Activated CD4-positive, alpha-beta T cell treated with anti-CD3 and anti-CD28 coated beads for 4 hours (primary cell): ENCODE data around the gene XPO5.
"Not testable (repeated sequence)": the region's sequence is repeated elsewhere in the genome, so short reads cannot be mapped to it uniquely, and the experiment has no call there.

Source experiments
- DNase-seq, 2 donors: peaks; one replicate each; pipeline ENCODE4 v3.0.0-alpha.2; 2020

Gene XPO5

GRCh38 chr6:43582911-43583310, 7.1 kb upstream of the XPO5 start:
- DNase-seq, result no peak

DNA sequence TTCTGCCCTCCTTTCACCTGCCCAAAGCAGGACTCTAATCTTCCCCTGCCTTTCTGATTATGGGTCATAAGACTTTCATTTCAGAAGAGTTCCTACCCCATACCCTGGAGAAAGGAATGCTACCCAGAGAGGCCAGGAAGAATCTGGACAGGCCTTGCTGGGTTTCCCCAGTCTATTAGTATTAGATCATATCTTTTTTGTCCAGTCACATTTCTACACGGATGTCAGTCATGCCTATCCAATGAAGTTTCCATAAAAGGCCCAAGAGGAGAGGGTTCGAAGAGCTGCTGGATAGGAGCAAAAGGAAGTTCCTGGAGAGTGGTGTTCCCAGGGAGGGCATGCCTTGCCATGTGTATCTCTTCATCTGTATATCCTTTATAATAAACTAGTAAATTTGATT, 3.3 kb upstream of the XPO5 start:
- no peak for DNase-seq

DNA sequence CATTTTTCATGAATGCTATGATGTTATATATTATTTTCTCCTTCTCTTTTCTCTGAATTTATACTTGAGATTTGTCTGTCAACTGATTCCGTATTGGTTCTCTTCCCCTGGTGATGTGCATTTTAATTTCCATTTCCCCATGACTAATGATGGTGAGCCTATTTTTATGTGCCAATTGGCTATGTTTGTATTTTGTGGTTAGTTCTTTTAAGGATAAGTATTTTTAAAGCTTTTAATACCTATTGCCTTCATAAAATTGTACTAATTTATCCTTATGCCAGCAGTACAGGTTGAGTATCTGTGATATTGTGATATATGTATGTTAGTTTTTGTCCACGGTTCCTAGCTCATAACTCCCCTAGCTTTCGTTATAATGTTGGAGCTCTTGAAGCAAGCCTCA, 2.9 kb upstream of the XPO5 start:
- no peak for DNase-seq

DNA sequence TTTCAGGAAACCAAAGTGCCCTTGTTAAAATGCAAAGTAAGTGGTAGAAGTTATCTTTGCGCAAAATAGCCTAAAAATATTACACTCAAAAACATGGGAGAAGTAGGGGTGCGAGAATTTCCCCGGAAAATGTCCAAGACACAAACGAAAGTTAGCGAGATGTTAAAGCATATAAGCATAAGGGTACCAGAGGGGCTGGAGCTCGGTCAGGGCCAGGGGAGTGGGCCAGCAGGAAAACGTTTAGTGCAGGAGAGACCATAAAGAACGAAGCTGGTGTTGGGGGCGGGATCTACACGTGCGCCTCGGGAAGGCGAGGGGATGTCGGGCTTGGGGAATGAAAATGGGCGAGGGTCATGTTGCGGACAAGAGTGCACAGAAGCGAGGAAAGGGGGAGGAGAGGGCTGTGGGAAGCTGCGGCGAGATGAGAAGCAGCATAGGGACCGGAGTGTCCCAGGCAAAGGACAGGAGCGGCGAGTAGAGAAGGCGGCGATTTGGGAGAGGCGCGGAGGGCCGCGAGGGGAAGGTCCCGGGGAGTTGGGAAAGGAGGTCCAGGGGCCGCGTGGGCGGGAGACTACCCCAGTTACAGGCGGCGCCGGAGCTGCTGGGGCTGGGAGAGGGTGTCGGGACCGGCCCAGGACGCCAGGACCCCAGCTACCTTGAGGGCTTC, 600 bp downstream of the XPO5 start:
- peak in 1 of 2 donors; percentile 6 for DNase-seq

DNA sequence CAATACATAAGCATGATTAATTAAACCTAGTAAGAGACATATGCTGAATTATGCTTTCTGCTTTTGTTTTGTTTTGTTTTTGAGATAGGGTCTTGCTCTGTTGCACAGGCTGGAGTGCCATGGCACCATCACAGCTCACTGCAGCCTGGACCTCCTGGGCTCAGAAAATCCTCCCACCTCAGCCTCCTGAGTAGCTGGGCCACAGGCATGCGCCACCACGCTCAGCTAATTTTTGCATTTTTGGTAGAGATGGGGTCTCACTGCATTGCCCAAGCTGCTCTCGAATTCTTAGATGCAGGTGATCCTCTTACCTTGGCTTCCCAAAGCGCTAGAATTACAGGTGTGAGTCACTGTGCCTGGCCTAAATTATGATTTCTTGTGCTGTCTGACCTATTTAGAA, 3.8 kb downstream of the XPO5 start:
- no peak for DNase-seq

DNA sequence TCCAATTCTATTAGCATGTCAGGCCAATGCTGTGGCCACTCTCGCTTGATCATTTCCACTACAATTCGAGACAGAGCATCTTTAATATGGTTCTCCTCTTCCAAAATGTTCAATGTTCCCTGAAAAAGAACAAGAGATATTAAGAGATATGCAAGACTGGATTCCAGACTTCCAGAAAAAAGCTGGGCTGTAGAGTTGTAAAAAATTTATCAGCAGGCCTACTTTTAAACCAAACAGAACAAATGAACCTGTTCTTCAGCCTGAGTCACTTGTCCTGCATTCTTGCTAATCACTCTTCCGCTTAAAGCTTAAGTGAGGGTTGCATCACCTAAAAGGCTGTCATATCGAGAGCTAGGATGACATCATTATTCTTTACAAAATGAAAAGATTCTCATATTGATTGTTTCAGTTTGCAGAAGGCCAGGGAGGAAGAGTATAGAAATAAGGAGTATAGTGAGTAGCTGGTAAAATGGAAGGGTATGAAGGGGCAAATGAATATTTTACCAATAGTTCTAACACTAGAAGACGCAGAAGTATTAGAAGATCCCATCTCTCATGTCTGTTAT, 4.9 kb downstream of the XPO5 start:
- no peak for DNase-seq

DNA sequence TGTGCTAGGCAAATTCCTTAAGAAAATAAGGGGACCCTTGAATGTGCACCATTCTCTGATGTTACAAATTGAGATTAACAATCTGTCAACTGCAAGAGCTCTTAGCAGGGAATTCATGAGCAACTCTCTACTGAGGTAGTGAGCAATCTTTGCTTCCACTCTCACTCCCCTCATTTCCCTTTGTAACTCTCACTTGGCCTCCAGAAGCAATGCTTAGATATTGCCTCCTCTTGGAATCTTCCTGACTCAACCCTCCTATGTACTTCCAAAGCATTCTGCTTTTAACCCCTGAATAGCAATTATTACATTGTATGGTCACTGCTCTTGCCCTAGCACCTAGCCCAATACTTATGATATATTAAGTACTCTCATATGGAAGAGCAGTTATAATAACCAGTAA, 16.5 kb downstream of the XPO5 start:
- no peak for DNase-seq

- not testable (repeated sequence) for DNase-seq
These were observed 18.2 kb downstream of the XPO5 start for GRCh38 chr6:43557620-43558019.

DNA sequence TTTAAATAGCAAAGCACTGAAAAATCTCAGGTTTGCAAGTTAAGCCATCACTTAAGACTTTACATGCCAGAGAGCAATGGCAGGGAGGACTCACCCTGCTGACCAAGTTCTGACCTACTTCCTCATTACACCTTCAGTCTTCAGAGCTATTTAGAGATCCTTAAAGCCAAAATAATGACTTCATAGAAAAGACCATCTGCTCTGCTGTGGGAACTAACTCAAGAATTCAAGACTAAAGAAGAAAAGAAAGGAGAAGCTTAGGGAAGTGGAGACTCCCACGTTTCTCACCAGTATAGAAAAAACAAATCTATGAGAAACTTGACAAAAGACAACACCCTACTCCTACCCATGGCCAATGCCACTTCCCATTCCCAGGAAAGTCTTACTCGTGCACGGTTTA, 28.6 kb downstream of the XPO5 start:
- DNase-seq, result no peak

GRCh38 chr6:43544461-43544860, 31.4 kb downstream of the XPO5 start:
- DNase-seq, result no peak

GRCh38 chr6:43541774-43542471, 33.9 kb downstream of the XPO5 start:
- no peak for DNase-seq

GRCh38 chr6:43540507-43540906, 35.3 kb downstream of the XPO5 start:
- no peak for DNase-seq

DNA sequence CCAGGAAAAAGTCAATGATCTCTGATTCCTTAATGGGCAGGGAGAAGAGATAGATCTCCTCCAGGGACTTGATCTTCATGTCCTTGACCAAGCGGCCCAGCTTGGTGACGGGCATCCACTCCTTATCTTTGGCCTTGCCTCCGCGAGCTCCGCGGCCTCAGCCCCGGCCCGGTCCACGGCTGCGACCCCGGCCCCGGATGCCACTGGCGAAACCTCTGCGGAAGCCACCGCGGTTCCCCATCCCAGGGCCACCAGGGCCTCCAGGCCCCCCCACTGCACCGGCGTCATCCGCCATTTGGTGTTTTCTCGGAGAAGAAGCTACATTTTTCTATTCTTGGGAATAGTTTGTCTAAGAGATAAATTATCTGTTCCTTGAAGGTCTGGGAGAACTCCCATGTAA, 36.4 kb downstream of the XPO5 start:
- DNase-seq, result not testable (repeated sequence)

GRCh38 chr6:43538986-43539385, 36.9 kb downstream of the XPO5 start:
- not testable (repeated sequence) for DNase-seq

- no peak for DNase-seq
These were observed 43.6 kb downstream of the XPO5 start for GRCh38 chr6:43532201-43532600.

- no peak for DNase-seq
These were observed 51.3 kb downstream of the XPO5 start for GRCh38 chr6:43524483-43524961.

GRCh38 chr6:43523284-43523683, 52.6 kb downstream of the XPO5 start:
- no peak for DNase-seq

DNA sequence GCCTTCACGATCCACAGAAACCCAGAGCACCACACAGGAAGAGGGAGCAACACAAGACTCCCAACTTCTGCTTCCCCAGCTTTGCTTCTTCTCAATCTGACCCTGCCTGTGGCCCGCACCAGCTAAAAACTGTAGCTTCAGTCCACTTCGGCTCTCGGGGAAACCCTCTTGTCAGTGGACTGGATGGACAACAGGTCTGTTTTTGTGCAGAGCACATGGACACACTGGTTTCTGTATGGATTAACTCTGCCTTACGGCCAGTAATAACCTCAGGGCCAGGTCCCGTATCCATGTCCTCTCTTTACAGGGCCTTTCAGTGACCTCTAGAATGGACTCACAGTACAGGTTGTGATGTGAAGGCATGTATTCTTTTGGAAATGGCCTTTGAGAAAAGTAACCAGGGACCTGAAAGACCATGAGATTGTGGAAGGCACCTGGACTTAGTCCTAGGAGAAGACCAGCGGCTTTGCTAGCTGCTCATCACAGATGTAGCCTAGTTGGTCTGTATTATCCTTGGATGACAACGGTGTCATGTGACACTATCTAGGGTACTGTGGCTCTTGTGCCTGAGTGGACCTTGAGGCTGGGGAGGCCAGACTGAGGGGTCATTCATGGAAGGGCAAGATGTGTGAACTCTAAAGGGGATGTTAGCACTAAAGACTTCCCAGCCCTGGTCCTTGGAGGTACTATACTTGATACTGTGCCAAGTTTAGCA, 53.1 kb downstream of the XPO5 start:
- no peak for DNase-seq

DNA sequence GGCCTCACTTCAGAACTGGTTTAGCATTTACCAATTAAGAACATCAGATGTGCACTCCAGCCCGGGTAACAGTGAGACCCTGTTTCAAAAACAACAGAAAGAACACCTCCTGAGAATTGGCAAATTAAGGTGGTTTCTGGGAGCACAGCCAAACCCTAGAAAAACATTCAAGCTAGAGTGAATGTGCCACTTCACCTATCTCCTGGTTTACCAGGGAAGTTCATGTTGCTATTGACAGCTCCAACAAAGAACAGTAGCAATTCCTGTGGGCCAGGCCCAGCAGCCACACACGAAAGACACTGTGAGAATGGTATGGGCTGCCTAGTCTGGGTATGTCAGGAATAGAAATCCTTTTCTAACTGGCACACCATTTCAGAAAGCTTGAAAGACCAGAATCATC, 54.0 kb downstream of the XPO5 start:
- no peak for DNase-seq

DNA sequence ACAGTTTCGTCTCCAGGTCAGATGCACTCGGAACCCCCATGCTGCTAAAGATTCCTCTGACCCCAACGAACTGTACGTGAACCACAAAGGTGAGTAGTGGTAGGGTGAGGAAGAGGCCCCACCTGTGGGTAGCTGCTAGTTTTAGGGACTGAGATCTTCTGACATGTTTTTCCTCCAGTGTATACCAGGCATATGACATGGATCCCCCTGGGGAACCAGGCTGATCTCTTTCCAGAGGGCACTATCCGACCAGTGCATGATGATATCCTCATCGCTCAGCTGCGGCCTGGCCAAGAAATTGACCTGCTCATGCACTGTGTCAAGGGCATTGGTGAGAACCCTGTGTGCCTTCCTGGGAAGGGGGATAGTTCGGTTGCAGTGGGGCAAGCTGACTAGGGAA, 55.7 kb downstream of the XPO5 start:
- no peak for DNase-seq

GRCh38 chr6:43517505-43518357, 58.1 kb downstream of the XPO5 start:
- DNase-seq, result no peak

DNA sequence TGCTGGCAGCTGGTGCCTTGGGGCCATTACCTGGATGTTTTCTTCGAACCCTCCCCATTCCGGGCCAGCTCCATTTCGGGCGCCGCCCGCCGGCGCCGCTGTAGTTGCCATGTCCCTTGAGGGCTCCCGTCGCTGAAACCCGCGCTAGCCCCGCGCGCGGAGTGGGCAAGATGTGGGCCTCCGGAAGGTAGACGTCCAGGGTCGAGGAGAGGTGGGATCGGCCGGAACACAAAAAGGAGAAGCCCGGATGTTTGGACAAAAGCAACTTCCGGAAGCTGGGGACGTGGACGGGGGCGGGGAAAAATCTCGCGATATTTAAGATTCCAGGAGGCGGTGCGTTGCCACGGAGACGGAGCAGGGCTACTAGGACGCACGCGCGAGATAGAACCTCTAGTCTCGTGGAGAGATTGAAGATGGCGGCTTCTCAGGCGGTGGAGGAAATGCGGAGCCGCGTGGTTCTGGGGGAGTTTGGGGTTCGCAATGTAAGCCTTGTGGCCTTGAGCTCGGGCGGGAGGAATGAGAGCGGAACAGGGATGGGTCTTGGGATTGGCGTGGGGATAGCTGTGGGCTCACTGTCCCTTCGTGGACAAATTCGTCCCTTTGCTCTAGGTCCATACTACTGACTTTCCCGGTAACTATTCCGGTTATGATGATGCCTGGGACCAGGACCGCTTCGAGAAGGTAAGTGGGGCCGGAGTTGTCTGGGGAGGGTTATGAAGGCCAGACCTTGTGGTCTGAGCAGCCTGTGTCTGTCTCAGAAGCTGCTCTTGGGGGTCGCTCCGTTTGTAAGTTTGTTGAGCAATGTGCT, 58.9 kb downstream of the XPO5 start, which contains the start of the genes POLR1C and YIPF3:
POLR1C (plus strand) TSS at position 393 of the 808 bp plus-strand sequence; CDS start at position 414, 21 bp downstream.
YIPF3 (minus strand) TSS at position 230 of the 808 bp plus-strand sequence; CDS start at position 111, 119 bp downstream.
- DNase-seq, result peak; percentile 96 to 97
